ENCODE data around the gene PCSK2. TPM values are rescaled to one million over a fixed set of nuclear protein-coding genes. Genes with fewer than 3 reads are reported as not detected.

PCSK2 gene
- total and polyA plus RNA-seq, 5 donors from 2014 or later: not detected

DNA sequence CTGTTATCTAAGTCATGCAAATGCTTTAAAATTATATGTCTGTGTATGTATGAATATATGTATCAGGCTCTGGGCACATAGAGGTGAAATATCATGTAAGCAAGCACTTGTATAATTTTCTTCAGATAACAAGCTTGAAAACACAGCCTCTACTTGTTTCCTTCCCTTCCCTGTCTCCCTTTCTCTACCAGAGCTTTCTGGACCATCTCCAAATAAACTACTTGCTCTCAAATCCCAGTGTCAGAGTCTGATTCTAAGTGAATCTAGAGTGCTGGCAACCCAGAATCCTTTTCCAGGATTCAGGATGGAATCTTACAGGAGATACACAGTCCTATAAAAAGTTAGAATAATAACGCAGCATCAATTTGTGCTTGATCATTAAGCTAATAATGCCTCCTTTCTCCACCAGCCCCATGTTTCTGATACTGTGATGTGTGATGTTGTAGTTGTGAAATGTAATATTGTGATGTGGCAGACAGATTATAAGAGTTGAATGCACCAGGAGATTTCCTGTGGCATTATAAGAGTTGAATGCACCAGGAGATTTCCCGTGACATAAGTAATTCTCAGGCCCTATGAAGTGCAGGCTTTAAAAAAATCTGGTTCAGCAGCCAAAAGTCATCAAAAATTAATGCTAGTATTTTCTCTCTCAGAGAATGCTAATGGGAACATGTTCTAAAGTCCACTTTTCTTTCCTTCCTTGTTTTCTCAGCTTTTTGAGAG lies 89.6 kb downstream of the PCSK2 start:
- Histone ChIP-seq H3K27ac (ENCODE audit: insufficient read depth, low read length, poor library complexity, severe bottlenecking) (no peak overlapping the region), H3K27me3 (ENCODE audit: control insufficient read depth, insufficient read depth, low read length) (peaks cover 2% of the 10 kb centered on the region), H3K36me3 (ENCODE audit: control insufficient read depth, insufficient read depth, low read length) (no peaks in the 10 kb centered on the region), H3K9me3 (ENCODE audit: control insufficient read depth in 2 of 2, low read length in 2 of 2) (no peaks in the 10 kb centered on the region), H3K4me3 (ENCODE audit: low read depth, low read length) (no peak overlapping the region), H3K4me1 (ENCODE audit: control insufficient read depth, insufficient read depth, low read length, poor library complexity, severe bottlenecking) (no peaks in the 10 kb centered on the region)
- Mint-ChIP-seq H3K4me1 (no peaks in the 10 kb centered on the region), H3K27ac (no peak overlapping the region), H3K36me3 (no peaks in the 10 kb centered on the region), H3K4me3 (no peak overlapping the region), H3K27me3 (peaks cover 20% of the 10 kb centered on the region), H3K9me3 (peaks cover 0 to 3% (median 0%) of the 10 kb centered on the region in 7 donors)
- DNase-seq (no peak), ATAC-seq (ENCODE audit: low read depth in 2 of 2) (no peak)

DNA sequence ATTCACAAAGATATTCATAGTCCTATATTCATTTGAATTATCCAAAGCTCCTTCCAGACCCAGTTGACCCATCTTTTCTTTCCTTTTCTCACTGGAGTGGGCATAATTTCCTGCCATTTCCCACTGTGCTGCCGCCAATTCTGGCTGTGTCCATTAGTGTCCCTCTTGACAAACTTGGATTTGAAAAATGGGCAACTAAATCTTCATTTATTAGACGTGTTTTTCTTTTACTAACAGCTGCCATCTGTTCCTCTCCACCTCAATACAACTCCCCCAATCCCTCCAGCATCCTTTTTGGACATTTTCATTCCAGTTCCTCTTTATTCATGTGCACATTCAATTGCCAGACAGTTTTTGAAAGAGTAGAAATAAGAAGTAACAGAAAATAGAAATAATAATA lies 90.5 kb downstream of the PCSK2 start:
- Mint-ChIP-seq H3K36me3 (no peaks in the 10 kb centered on the region), H3K27me3 (peaks cover 22% of the 10 kb centered on the region), H3K27ac (no peak overlapping the region), H3K4me1 (no peaks in the 10 kb centered on the region), H3K9me3 (peaks cover 0 to under 1% (median 0%) of the 10 kb centered on the region in 7 donors), H3K4me3 (no peak overlapping the region)
- ATAC-seq (ENCODE audit: low read depth in 2 of 2) (no peak), DNase-seq (no peak)
- no peaks in the 10 kb centered on the region for H3K9me3 ChIP-seq (ENCODE audit: control insufficient read depth in 2 of 2, low read length in 2 of 2)
- H3K4me1 ChIP-seq (ENCODE audit: control insufficient read depth, insufficient read depth, low read length, poor library complexity, severe bottlenecking): no peaks in the 10 kb centered on the region
- H3K27me3 ChIP-seq (ENCODE audit: control insufficient read depth, insufficient read depth, low read length): peaks cover 2% of the 10 kb centered on the region
- H3K36me3 ChIP-seq (ENCODE audit: control insufficient read depth, insufficient read depth, low read length): no peaks in the 10 kb centered on the region
- H3K27ac ChIP-seq (ENCODE audit: insufficient read depth, low read length, poor library complexity, severe bottlenecking): no peak overlapping the region
- no peak overlapping the region for H3K4me3 ChIP-seq (ENCODE audit: low read depth, low read length)

DNA sequence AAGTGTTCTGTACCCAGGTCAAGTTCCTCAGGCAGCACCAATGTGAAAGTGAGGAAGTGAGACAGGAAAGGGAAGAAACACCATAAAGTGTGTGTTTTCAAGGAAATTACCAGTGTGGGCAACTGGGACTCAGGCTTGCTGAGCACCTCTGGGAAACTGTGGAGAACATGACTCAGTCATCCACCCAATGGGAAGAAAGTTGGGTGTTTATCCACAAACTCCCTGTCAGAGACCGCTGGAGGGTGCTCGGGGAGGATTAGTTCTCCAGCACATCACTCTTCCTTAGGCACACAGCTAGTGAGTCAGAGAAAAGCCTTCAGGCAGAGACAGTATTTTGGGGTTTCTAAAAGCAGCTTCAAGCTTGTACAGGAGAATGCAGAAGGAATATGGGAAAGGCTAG lies 93.6 kb downstream of the PCSK2 start:
- no peak overlapping the region for H3K4me3 ChIP-seq (ENCODE audit: low read depth, low read length)
- peaks cover 0 to 6% (median 0%) of the 10 kb centered on the region in 7 donors for H3K9me3 Mint-ChIP-seq
- H3K27ac Mint-ChIP-seq: no peak overlapping the region
- no peak overlapping the region for H3K27ac ChIP-seq (ENCODE audit: insufficient read depth, low read length, poor library complexity, severe bottlenecking)
- DNase-seq: no peak
- ATAC-seq (ENCODE audit: low read depth in 2 of 2): no peak
- no peak overlapping the region for H3K4me3 Mint-ChIP-seq
- H3K4me1 Mint-ChIP-seq: no peaks in the 10 kb centered on the region
- no peaks in the 10 kb centered on the region for H3K9me3 ChIP-seq (ENCODE audit: control insufficient read depth in 2 of 2, low read length in 2 of 2)
- no peaks in the 10 kb centered on the region for H3K36me3 ChIP-seq (ENCODE audit: control insufficient read depth, insufficient read depth, low read length)
- peaks cover 2% of the 10 kb centered on the region for H3K27me3 ChIP-seq (ENCODE audit: control insufficient read depth, insufficient read depth, low read length)
- peaks cover 16% of the 10 kb centered on the region for H3K27me3 Mint-ChIP-seq
- no peaks in the 10 kb centered on the region for H3K36me3 Mint-ChIP-seq
- H3K4me1 ChIP-seq (ENCODE audit: control insufficient read depth, insufficient read depth, low read length, poor library complexity, severe bottlenecking): no peaks in the 10 kb centered on the region

DNA sequence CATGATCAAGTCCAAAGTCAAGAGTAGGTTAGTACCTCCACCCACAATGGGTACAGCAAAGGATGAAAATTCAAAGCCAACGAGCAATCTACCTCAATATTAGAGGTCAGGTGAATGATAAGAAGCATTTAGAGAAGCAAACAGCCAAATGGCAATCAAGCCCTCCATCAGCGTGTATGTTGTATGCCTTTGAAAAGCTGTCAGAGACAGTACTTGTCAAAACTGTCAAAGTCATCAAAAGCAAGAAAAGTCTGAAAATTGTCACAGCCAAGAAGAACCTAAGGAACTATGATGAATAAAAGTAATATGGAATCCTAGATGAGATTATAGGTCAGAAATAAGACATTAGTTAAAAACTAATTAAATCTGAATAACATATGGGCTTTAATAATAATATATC lies 99.3 kb downstream of the PCSK2 start:
- DNase-seq (no peak), ATAC-seq (ENCODE audit: low read depth in 2 of 2) (no peak)
- Histone ChIP-seq H3K36me3 (ENCODE audit: control insufficient read depth, insufficient read depth, low read length) (no peaks in the 10 kb centered on the region), H3K27ac (ENCODE audit: insufficient read depth, low read length, poor library complexity, severe bottlenecking) (no peak overlapping the region), H3K27me3 (ENCODE audit: control insufficient read depth, insufficient read depth, low read length) (no peaks in the 10 kb centered on the region), H3K4me3 (ENCODE audit: low read depth, low read length) (no peak overlapping the region), H3K4me1 (ENCODE audit: control insufficient read depth, insufficient read depth, low read length, poor library complexity, severe bottlenecking) (no peaks in the 10 kb centered on the region), H3K9me3 (ENCODE audit: control insufficient read depth in 2 of 2, low read length in 2 of 2) (no peaks in the 10 kb centered on the region)
- Mint-ChIP-seq H3K9me3 (peaks cover 0 to 6% (median 1%) of the 10 kb centered on the region in 7 donors), H3K4me1 (no peaks in the 10 kb centered on the region), H3K27me3 (peaks cover 5% of the 10 kb centered on the region), H3K4me3 (no peak overlapping the region), H3K36me3 (no peaks in the 10 kb centered on the region), H3K27ac (no peak overlapping the region)

DNA sequence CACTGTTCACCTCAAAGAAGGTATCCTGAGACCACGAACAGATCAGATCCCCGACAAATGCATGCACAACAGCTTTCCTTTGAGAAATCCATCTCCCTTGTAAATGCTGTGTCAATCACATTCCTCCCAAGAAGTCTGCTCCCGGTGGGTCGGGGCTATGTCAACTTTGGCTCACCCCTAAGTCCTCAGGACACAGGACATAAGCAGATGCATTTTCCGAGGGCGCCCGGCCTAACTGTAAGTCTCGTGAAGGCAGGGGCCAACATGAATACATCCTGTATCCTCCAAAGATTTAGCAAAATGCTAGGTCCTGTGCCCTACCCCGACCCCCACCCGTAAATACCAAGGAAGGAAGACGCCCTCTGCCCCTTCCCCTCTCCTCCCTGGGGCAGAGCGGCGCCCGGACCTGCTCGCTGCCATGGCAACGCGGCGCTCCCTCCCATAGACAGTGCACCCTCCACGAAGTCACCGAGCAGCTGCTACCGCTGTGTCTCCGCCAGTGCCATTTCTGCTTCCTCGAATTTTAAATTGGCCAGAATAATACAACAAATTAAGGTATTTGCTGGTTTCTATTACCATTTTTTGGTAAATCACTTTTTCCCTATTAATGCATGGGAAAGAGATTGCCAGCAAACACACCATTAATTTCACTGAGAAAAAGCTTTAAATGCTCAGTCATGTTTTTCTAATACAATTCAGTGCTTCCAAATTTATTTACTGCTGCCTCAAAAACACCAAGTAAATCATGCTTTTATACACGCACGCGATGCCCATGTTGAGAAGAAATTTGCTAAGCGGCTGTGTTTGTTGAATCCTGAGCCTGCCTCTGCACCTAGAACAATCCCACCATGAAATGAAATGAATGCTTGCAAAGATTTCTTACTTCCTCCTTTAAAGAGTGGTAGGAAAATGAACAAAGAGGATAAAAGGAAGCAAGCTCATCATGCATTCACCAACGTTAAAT lies 100.6 kb downstream of the PCSK2 start:
- Mint-ChIP-seq H3K36me3 (no peaks in the 10 kb centered on the region), H3K9me3 (peaks cover 0 to 6% (median 1%) of the 10 kb centered on the region in 7 donors), H3K27me3 (no peaks in the 10 kb centered on the region), H3K4me3 (no peak overlapping the region), H3K27ac (no peak overlapping the region), H3K4me1 (no peaks in the 10 kb centered on the region)
- Histone ChIP-seq H3K27me3 (ENCODE audit: control insufficient read depth, insufficient read depth, low read length) (no peaks in the 10 kb centered on the region), H3K9me3 (ENCODE audit: control insufficient read depth in 2 of 2, low read length in 2 of 2) (no peaks in the 10 kb centered on the region), H3K36me3 (ENCODE audit: control insufficient read depth, insufficient read depth, low read length) (no peaks in the 10 kb centered on the region), H3K4me3 (ENCODE audit: low read depth, low read length) (no peak overlapping the region), H3K27ac (ENCODE audit: insufficient read depth, low read length, poor library complexity, severe bottlenecking) (no peak overlapping the region), H3K4me1 (ENCODE audit: control insufficient read depth, insufficient read depth, low read length, poor library complexity, severe bottlenecking) (no peaks in the 10 kb centered on the region)
- ATAC-seq (ENCODE audit: low read depth in 2 of 2) (no peak), DNase-seq (no peak)

DNA sequence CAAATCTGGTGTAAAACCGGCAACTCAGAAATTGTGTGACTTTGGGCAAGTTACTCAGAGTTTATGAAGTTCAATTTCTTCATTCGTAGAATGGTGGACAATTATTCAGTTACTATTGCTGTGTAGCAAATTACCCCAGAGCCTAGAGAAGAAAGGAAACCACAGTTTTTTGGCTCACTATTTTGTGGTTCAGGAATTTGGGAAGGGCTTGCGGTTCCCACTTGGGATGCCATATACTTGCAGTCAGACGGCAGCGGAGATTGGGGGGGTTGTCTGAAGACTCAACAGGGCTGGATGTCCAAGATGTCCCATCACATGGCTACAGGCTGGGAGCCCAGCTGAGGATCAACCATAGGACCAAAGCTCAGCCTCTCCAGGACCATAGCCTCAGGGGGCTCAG lies 108.1 kb downstream of the PCSK2 start:
- peaks cover 0 to 2% (median 0%) of the 10 kb centered on the region in 7 donors for H3K9me3 Mint-ChIP-seq

DNA sequence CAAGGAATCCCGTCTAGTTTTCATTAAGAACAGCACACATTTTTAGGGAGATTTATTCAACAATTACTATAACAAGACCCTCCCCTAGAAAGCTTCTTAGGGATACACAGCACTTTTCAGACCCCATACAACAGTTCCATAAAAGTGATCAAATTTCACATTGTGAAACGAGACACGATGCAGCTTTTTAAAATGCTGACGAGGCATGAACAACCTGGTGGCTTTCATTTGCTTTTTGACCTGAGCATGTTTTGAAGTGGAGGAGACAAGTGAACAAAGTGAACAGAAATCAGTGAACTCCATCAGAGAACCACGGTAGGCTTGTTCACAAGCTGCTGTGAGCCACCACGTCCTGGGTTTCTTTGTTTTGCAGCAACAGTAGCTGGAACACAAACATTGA lies 112.2 kb downstream of the PCSK2 start:
- H3K36me3 Mint-ChIP-seq: no peaks in the 10 kb centered on the region
- no peak overlapping the region for H3K27ac Mint-ChIP-seq
- no peaks in the 10 kb centered on the region for H3K27me3 ChIP-seq (ENCODE audit: control insufficient read depth, insufficient read depth, low read length)
- H3K27me3 Mint-ChIP-seq: no peaks in the 10 kb centered on the region
- no peak overlapping the region for H3K4me3 ChIP-seq (ENCODE audit: low read depth, low read length)
- no peaks in the 10 kb centered on the region for H3K4me1 ChIP-seq (ENCODE audit: control insufficient read depth, insufficient read depth, low read length, poor library complexity, severe bottlenecking)
- no peak for DNase-seq
- no peak overlapping the region for H3K4me3 Mint-ChIP-seq
- no peaks in the 10 kb centered on the region for H3K9me3 ChIP-seq (ENCODE audit: control insufficient read depth in 2 of 2, low read length in 2 of 2)
- no peaks in the 10 kb centered on the region for H3K36me3 ChIP-seq (ENCODE audit: control insufficient read depth, insufficient read depth, low read length)
- H3K9me3 Mint-ChIP-seq: peaks cover 0 to 3% (median 0%) of the 10 kb centered on the region in 7 donors
- H3K4me1 Mint-ChIP-seq: no peaks in the 10 kb centered on the region
- no peak for ATAC-seq (ENCODE audit: low read depth in 2 of 2)
- no peak overlapping the region for H3K27ac ChIP-seq (ENCODE audit: insufficient read depth, low read length, poor library complexity, severe bottlenecking)

More for the DNA sequence above, 108.1 kb downstream of the PCSK2 start:
- ATAC-seq (ENCODE audit: low read depth in 2 of 2) (no peak), DNase-seq (no peak)
- H3K36me3 ChIP-seq (ENCODE audit: control insufficient read depth, insufficient read depth, low read length): no peaks in the 10 kb centered on the region
- H3K27me3 ChIP-seq (ENCODE audit: control insufficient read depth, insufficient read depth, low read length): no peaks in the 10 kb centered on the region
- no peak overlapping the region for H3K4me3 ChIP-seq (ENCODE audit: low read depth, low read length)
- H3K9me3 ChIP-seq (ENCODE audit: control insufficient read depth in 2 of 2, low read length in 2 of 2): no peaks in the 10 kb centered on the region
- Mint-ChIP-seq H3K27ac (no peak overlapping the region), H3K36me3 (no peaks in the 10 kb centered on the region), H3K4me1 (no peaks in the 10 kb centered on the region), H3K27me3 (no peaks in the 10 kb centered on the region), H3K4me3 (no peak overlapping the region)
- H3K27ac ChIP-seq (ENCODE audit: insufficient read depth, low read length, poor library complexity, severe bottlenecking): no peak overlapping the region
- H3K4me1 ChIP-seq (ENCODE audit: control insufficient read depth, insufficient read depth, low read length, poor library complexity, severe bottlenecking): no peaks in the 10 kb centered on the region
